HUES64 (cell line): ENCODE measurements around the gene ARF6. TPM values are rescaled to one million over a fixed set of nuclear protein-coding genes. Genes with fewer than 3 reads are reported as not detected.

Source experiments
- H3K27ac ChIP-seq: 2 replicates; pipeline ENCODE4 v1.7.0; 2013; ENCODE audit warnings: low read depth, low read length, inconsistent platforms
- H3K27me3 ChIP-seq: 2 replicates; pipeline ENCODE4 v1.6.1; 2013; ENCODE audit warnings: mild to moderate bottlenecking, low read length; ENCODE audit not compliant: insufficient read depth
- H3K36me3 ChIP-seq: 2 replicates; pipeline ENCODE4 v1.6.1; 2013; ENCODE audit warnings: mild to moderate bottlenecking, low read length; ENCODE audit not compliant: insufficient read depth
- H3K4me1 ChIP-seq: 2 replicates; pipeline ENCODE4 v1.6.1; 2013; ENCODE audit warnings: mild to moderate bottlenecking, low read length, moderate library complexity; ENCODE audit not compliant: insufficient read depth
- H3K4me3 ChIP-seq: 2 replicates; pipeline ENCODE4 v1.5.1; 2013; ENCODE audit warnings: mild to moderate bottlenecking, low read length, moderate library complexity
- H3K9ac ChIP-seq: 2 replicates; pipeline ENCODE4 v1.6.1; 2013; ENCODE audit warnings: mild to moderate bottlenecking, low read depth, low read length
- H3K9me3 ChIP-seq: 2 replicates; pipeline ENCODE4 v1.6.1; 2013; ENCODE audit warnings: low read depth, low read length; ENCODE audit not compliant: insufficient read depth
- WGBS: fragments of 150-250, 120-280 bp; methylation state at CpG from one replicate; pipeline ENCODE4 v1.1.7; 2013; ENCODE audit warnings: missing lambda C conversion rate; 5-methylcytosine and 5-hydroxymethylcytosine counted together
- polyA plus RNA-seq, 2 experiments: library from polyadenylated mRNA; stranded (reverse); fragments of 50-300 nt; gene quantifications; one replicate each; pipeline ENCODE4 v1.2.3, GENCODE V29; 2013

Gene ARF6
- 39.8 TPM for polyA plus RNA-seq (2013, experiment 1 of 2)
- polyA plus RNA-seq (2013, experiment 2 of 2): 41.8 TPM

DNA sequence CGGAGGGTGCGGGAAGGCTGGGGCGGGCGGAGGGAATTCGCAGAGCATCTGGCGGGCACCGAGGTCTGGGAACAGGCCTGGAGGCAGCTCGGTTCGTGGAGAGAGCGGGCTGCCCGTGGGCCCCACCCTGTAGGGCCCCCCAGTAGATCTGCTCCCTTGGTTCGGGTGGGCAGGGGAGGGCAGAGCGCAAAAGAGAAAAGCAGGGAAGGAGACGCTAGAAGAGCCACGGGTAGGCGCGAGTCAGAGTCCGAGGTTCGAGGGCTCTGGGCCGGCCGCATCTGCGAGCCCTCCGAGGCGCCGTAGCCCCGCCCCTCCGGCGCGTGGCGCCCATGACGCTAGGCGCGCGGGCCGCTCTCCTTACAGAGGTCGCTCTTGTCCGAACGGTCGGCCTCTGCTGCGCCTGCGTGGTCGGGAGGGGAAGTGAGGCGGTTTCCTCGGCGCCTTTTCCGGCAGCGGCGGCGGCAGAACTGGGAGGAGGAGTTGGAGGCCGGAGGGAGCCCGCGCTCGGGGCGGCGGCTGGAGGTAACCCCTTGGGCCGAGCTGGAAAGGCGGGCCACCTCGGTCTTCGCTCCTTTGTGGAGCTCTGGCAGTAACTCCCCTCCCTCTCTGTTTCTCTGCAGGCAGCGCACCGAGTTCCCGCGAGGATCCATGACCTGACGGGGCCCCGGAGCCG is at the start of gene ARF6:
Gene ARF6, plus strand, starts transcription at position 447 of the 673 bp plus-strand sequence. CDS start 655 bp downstream, outside the sequence.
- Histone ChIP-seq H3K9ac (peak within 1 kb of the TSS; percentile 99), H3K4me3 (peak within 1 kb of the TSS; percentile 100), H3K27ac (peak within 1 kb of the TSS; percentile 99), H3K4me1 (peaks cover 24% of the 10 kb centered on the region), H3K27me3 (no peaks in the 10 kb centered on the region), H3K36me3 (peaks cover 24% of the 10 kb centered on the region), H3K9me3 (no peaks in the 10 kb centered on the region)
- under 1% methylated on average over 66 of the region's 66 CpGs for WGBS

DNA sequence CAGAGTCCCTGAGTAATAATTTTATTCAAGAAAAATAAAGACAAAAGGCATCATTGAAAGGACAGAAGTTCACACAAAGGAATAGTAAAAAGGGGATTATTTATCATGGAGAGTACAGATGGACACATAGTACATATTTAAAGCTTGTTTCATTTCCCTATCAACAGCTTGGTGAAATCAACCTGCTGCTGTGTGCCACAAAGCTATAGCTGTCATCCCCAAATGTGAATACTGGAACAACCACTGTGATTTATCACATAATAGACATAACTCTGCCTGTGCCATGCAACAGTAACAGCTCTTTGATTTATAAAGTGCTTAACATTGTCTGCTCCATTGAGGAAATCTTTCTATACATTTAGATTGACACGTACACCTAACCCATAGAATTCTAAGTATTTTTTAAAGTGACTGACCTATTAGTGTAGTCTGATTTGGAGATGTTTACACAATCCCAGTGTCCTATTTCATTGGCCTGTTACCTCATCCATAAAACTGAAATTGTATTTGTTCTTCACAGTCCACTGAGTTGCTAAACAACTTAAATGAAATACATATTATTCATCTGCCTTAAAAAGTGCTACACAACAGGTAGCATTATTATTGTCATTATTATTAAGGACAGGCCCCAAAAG is 43.6 kb upstream of the ARF6 start:
- H3K36me3 ChIP-seq: peaks cover 56% of the 10 kb centered on the region
- H3K9me3 ChIP-seq: no peaks in the 10 kb centered on the region
- peaks cover 4% of the 10 kb centered on the region; the same call in 1 of the 2 replicates for H3K4me1 ChIP-seq
- no peak overlapping the region for H3K4me3 ChIP-seq
- H3K9ac ChIP-seq: no peak overlapping the region
- H3K27ac ChIP-seq: no peak overlapping the region
- WGBS: no CpG with 5 or more reads among the region's 1 CpG
- no peaks in the 10 kb centered on the region for H3K27me3 ChIP-seq

DNA sequence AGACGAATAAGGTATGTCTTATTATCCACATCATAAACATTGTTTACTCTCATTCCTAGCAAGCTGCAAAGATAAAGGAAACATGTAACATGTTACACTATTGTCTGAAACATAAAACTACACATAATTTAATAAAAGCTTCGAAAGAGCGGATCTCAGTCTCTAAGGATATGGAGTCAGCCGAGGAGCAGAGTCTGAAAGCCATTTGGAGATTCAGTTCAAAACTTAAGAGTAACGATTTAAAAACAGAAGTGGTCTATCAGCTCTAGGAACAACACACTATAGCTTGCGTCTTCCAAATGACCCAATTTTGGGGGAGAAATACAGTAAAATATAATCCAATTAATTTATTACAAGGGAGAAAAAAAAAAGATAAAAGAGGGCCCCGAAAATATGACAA is 41.1 kb upstream of the ARF6 start:
- H3K27me3 ChIP-seq: no peaks in the 10 kb centered on the region
- peaks cover 31% of the 10 kb centered on the region for H3K36me3 ChIP-seq
- peaks cover 4% of the 10 kb centered on the region; the same call in 1 of the 2 replicates for H3K4me1 ChIP-seq
- WGBS: 28% methylated on average over 6 of the region's 7 CpGs
- H3K9me3 ChIP-seq: no peaks in the 10 kb centered on the region
- H3K27ac ChIP-seq: peak overlapping the region; percentile 60; the same call in 1 of the 2 replicates
- H3K4me3 ChIP-seq: peak overlapping the region; percentile 85
- peak overlapping the region; percentile 91 for H3K9ac ChIP-seq

DNA sequence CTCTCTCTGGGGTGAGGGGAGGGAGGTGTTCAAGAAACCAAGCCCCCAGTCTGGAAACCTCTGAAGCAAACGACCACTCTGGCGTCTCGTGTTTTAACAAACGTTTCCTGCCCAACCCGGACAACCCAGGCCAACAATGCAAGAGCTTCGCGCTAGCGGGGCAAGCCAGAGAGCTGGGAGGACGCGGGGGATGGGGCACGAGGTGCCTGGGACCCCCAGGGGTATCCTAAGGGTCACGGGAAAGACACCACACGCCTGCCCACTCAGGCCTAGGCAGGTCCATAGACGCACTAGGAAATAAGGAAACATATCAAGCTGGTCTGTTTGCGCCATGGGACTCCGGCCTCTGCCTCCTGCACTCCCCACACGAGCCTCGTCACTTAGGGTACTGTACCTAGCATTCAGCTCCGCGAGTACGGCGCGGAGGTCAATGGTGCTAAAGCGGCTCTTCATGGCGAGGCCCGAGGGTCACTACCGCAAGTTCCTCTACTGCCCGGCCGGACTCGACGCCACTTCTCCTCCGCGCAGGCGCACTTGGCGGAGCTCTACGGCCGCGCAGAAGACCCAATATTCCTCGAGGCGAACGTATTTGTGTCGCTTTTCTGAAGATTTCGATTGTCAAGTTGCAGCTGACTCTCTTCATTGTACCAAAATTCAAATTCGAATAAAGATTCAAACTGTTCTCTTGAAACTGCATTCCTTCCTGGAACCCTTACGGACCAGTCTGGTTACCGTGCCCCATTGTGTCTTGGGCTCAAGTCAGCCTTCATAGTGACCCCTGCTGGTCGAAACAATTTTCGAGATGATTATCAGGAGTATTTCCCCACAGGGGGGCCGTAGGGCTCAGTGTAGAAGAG is 40.4 kb upstream of the ARF6 start, which contains the start of gene NEMF:
Gene NEMF, minus strand, starts transcription at position 488 of the 857 bp plus-strand sequence. Its CDS starts 35 bp downstream, at position 453.
- H3K27me3 ChIP-seq: no peaks in the 10 kb centered on the region
- under 1% methylated on average over 49 of the region's 49 CpGs for WGBS
- no peaks in the 10 kb centered on the region for H3K9me3 ChIP-seq
- peak within 1 kb of the TSS; percentile 60 for H3K27ac ChIP-seq
- peak within 1 kb of the TSS; percentile 91 for H3K9ac ChIP-seq
- H3K4me1 ChIP-seq: peaks cover 4% of the 10 kb centered on the region; the same call in 1 of the 2 replicates
- peak within 1 kb of the TSS; percentile 85 for H3K4me3 ChIP-seq
- H3K36me3 ChIP-seq: peaks cover 31% of the 10 kb centered on the region

DNA sequence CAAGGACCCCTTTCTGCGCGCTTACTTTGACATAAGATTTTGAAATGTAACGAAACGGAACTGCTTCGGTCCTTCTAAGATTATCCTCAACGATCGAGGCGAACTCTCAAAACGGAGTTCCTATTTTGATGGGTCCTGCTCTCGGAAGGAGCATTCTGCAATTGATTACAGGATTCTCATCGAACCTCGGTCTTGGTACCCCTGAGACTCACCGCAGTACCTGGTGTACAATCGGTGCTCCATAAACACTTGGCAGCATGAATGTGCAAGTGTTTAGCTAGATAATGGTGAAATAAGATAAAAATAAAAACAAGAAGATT is 39.8 kb upstream of the ARF6 start:
- Histone ChIP-seq H3K9me3 (no peaks in the 10 kb centered on the region), H3K4me3 (peak overlapping the region; percentile 85), H3K27ac (no peak overlapping the region), H3K36me3 (peaks cover 28% of the 10 kb centered on the region), H3K4me1 (peaks cover 4% of the 10 kb centered on the region; the same call in 1 of the 2 replicates), H3K27me3 (no peaks in the 10 kb centered on the region), H3K9ac (no peak overlapping the region)
- WGBS: 6% methylated on average over 14 of the region's 14 CpGs

DNA sequence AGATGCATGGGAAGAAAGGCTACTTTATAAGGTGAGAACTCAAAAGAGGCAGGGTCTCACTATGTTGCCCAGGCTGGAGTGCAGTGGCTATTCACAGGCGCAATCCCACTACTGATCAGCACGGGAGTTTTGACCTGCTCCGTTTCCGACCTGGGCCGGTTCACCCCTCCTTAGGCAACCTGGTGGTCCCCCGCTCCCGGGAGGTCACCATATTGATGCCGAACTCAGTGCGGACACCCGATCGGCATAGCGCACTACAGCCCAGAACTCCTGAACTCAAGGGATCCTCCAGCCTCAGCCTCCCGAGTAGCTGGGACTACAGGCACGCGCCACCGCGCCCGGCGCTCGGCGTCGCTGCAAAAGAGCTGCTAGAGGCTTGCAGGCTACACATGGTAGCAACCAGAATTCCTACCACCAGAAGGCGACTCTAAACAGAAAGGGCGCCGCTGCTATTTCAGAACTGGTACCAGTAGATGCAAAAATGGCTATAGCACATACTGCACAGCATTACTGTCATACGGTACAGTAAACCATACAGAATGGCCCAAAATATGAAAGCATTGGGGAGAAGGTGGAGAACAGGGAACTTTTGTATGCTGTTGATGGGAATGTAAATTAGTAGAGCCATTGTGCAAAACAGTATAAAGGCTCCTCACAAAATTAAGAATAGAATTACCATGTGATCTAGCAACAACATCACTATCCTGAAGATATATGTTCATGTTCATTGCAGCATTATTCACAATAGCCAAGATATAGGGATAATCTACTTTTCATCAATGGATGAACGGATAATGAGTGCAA is 39.1 kb upstream of the ARF6 start:
- WGBS: 22% methylated on average over 24 of the region's 27 CpGs
- H3K27me3 ChIP-seq: no peaks in the 10 kb centered on the region
- H3K36me3 ChIP-seq: peaks cover 23% of the 10 kb centered on the region
- H3K4me3 ChIP-seq: peak overlapping the region; percentile 85; the same call in 1 of the 2 replicates
- no peak overlapping the region for H3K27ac ChIP-seq
- no peaks in the 10 kb centered on the region for H3K9me3 ChIP-seq
- peaks cover 4% of the 10 kb centered on the region; the same call in 1 of the 2 replicates for H3K4me1 ChIP-seq
- H3K9ac ChIP-seq: no peak overlapping the region

DNA sequence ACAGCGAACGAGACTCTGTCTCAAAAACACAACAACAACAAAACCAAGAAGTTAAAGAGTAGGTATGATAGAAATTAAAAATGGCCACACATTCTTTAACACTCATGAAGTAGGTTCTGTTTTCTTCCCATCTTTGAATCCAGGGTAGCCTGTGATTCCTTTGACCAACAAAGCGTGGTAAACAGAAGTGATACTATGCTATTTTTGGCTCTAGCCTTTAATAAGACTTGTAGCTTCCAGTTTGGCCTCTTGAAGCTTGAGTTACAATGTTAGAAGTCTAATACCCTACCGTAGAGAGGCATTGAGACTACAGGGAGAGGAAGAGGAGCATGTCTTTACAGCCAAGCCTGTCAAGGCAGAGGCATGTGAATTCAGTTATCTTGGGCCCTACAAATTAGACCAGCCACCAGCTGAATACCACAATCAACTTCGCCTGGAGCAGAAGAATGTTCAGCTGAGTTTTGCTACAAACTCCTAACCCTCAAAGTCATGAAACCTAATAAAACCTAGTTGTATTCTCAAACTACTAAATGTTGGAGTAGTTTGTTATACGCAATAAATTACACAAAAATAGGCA is 35.4 kb upstream of the ARF6 start:
- no peaks in the 10 kb centered on the region for H3K36me3 ChIP-seq
- WGBS: 91% methylated on average over 3 of the region's 6 CpGs
- H3K27ac ChIP-seq: no peak overlapping the region
- H3K9ac ChIP-seq: no peak overlapping the region
- no peaks in the 10 kb centered on the region for H3K9me3 ChIP-seq
- peaks cover 9% of the 10 kb centered on the region; the same call in 1 of the 2 replicates for H3K4me1 ChIP-seq
- H3K4me3 ChIP-seq: no peak overlapping the region
- H3K27me3 ChIP-seq: no peaks in the 10 kb centered on the region

DNA sequence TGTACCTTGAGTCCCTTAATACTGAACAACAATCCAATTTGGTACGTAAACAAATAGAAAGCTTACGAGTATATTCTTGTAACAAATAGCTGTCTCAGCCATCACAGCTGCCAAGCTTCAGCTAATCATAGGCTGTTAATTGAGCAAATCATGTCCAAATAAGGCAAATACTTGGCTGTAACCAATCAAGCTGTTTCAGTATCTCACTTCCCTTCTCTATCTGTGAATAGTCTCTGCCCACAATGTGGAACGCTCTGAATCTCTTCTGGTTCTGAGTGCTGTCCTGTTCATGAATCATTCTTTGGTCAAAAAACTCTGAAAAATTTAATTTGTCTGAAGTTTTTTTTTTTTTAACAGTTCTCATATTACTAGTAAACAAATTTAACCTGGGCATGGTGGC is 34.5 kb upstream of the ARF6 start:
- no peaks in the 10 kb centered on the region for H3K9me3 ChIP-seq
- WGBS: 94% methylated on average over 3 of the region's 3 CpGs
- H3K9ac ChIP-seq: no peak overlapping the region
- H3K4me1 ChIP-seq: peaks cover 9% of the 10 kb centered on the region; the same call in 1 of the 2 replicates
- no peaks in the 10 kb centered on the region for H3K36me3 ChIP-seq
- no peak overlapping the region for H3K27ac ChIP-seq
- no peak overlapping the region for H3K4me3 ChIP-seq
- H3K27me3 ChIP-seq: no peaks in the 10 kb centered on the region

DNA sequence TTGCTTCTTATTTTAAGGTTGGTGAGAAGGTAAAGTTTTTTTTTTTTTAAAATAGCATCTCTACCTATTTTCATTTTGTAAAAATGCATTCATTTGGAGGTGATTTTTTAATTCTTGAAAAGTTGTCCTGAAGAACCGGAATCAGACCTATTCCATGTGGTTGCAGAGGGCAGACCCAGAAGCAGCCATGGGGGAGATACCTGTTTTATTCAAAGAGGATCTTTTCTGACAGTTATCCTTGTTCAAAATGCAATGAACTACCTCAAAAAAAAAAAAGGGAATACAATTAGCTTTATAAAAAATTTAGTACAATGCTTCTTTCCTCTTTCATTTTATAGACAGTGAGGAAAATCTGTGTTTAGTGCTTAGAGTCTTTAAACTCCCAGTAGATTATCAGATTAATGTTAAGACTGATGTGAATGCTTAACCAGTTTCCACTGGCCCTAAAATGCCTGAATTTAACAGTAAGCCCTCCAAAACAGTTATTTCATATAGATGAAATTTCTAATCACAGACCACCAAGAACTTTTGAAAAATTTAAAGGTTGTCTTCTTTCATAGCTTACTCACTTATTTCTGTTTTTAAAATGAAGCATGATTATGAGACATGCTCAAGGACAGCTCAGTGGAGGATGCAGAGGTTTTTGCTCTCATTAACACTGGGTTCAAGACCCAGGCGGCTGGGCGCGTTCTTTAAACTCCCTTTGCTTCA is 31.7 kb upstream of the ARF6 start:
- peak overlapping the region; percentile 96 for H3K27ac ChIP-seq
- H3K36me3 ChIP-seq: no peaks in the 10 kb centered on the region
- 21% methylated on average over 4 of the region's 4 CpGs for WGBS
- H3K9ac ChIP-seq: peak overlapping the region; percentile 95
- peak overlapping the region; percentile 89 for H3K4me3 ChIP-seq
- H3K9me3 ChIP-seq: no peaks in the 10 kb centered on the region
- peaks cover 9% of the 10 kb centered on the region; the same call in 1 of the 2 replicates for H3K4me1 ChIP-seq
- H3K27me3 ChIP-seq: no peaks in the 10 kb centered on the region
